OCI-LY1 (cell line): Measurements from ENCODE around the gene ZNF491.
"Not testable (repeated sequence)": the region's sequence is repeated elsewhere in the genome, so short reads cannot be mapped to it uniquely, and the experiment has no call there.

Experiments
- EZH2 ChIP-seq: fragments of 200-600 bp; sonication (generic), shearing (Covaris generic); IDR thresholded peaks from 2 replicates; pipeline ENCODE4 v1.8.0; 2017; ENCODE audit warnings: borderline replicate concordance, mixed run types, mild to moderate bottlenecking, antibody characterized with exemption, low read length, moderate library complexity, mixed read lengths
- TF ChIP-seq, protein P1 (sequence below): fragments of 200-600 bp; sonication (generic), shearing (Covaris generic); IDR thresholded peaks from 2 replicates; pipeline ENCODE4 v1.5.1; 2017; ENCODE audit warnings: mild to moderate bottlenecking, antibody characterized with exemption, low read length, moderate library complexity, mixed read lengths

DNA sequence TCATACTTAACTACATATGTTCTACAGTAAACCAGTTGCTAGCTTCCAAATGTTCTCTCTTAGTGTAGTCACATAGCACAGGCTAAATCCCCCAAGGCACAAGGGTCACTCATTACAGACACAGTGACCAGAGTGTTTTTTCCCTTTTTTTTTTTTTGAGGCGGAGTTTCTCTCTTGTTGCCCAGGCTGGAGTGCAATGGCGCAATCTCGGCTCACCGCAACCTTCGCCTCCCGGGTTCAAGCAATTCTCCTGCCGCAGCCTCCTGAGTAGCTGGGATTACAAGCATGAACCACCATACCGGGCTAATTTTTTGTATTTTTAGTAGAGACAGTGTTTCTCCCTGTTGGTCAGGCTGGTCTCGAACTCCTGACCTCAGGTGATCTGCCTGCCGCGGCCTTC is 21.7 kb upstream of the ZNF491 start:
- TF ChIP-seq, protein P1, sequence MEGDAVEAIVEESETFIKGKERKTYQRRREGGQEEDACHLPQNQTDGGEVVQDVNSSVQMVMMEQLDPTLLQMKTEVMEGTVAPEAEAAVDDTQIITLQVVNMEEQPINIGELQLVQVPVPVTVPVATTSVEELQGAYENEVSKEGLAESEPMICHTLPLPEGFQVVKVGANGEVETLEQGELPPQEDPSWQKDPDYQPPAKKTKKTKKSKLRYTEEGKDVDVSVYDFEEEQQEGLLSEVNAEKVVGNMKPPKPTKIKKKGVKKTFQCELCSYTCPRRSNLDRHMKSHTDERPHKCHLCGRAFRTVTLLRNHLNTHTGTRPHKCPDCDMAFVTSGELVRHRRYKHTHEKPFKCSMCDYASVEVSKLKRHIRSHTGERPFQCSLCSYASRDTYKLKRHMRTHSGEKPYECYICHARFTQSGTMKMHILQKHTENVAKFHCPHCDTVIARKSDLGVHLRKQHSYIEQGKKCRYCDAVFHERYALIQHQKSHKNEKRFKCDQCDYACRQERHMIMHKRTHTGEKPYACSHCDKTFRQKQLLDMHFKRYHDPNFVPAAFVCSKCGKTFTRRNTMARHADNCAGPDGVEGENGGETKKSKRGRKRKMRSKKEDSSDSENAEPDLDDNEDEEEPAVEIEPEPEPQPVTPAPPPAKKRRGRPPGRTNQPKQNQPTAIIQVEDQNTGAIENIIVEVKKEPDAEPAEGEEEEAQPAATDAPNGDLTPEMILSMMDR, result not testable (repeated sequence)
- TF ChIP-seq EZH2, result not testable (repeated sequence)
